ENCODE data around the gene CENPU. TPM values are rescaled to one million over a fixed set of nuclear protein-coding genes. Genes with fewer than 3 reads are reported as not detected.

The CENPU gene
- total and polyA plus RNA-seq, 2 of the 8 experiments (the other 6 are each of a cell fraction or from before 2014, with no cell fraction given) = 32.1 to 122 TPM

DNA sequence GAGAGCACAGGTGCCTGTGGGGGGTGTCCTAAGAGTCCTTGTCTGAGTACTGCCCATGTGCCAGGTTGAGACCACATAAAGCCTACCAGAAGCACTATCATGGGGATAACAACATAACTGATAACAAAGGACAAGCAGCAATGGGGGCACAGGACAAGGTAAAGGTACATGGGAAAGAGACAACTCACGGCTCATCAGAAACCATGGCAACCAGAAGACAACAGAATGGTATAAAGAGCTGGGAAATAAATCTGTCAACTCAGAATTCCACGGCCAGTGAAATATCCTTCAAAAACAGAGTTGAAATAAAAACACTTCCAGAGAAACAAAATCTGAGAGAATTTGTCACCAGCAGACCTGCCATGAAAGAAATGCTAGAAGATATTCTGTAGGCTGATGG, 20.0 kb downstream of the CENPU start:
- no peak overlapping the region for H3K9ac ChIP-seq (replicated peaks in 1 of 4; ENCODE audit: extremely low read depth in 1 of 4, low read depth in 3 of 4, low read length in 3 of 4)
- FAIRE-seq = no peak
- CTCF ChIA-PET (ENCODE audit: partially characterized antibody) = interaction anchor here (0.8 to 1.5 kb wide), 5 partner anchors 10 to 918 kb away, joined by 3 to 4 read pairs (median 3); no protein-coding TSS in a partner anchor
- TF ChIP-seq ASH2L (IDR thresholded peaks at IDR 0.05; ENCODE audit: low read length) (no peak), FOSL1 (IDR thresholded peaks at IDR 0.05; ENCODE audit: insufficient read depth, low read depth, low read length) (no peak), RAD21 (IDR thresholded peaks at IDR 0.05 in 1 of 2, conservative IDR thresholded peaks at IDR 0.05 in 1 of 2; ENCODE audit: low read depth in 2 of 2, low read length in 2 of 2) (no peak), SIN3A (conservative IDR thresholded peaks at IDR 0.05 in 1 of 2, IDR thresholded peaks at IDR 0.05 in 1 of 2; ENCODE audit: low read depth in 1 of 2, low read length in 2 of 2) (no peak), SP1 (IDR thresholded peaks at IDR 0.05; ENCODE audit: low read depth, low read length) (no peak), TEAD4 (IDR thresholded peaks at IDR 0.05; ENCODE audit: low read depth, low read length) (no peak), TBP (IDR thresholded peaks at IDR 0.05; ENCODE audit: low read depth, low read length) (no peak), KDM4A (IDR thresholded peaks at IDR 0.05; ENCODE audit: low read depth, low read length, severe bottlenecking) (no peak), RNF2 (IDR thresholded peaks at IDR 0.05; ENCODE audit: borderline replicate concordance, low read depth, low read length, missing control alignments, poor library complexity, severe bottlenecking) (no peak), SP4 (IDR thresholded peaks at IDR 0.05; ENCODE audit: low read length) (no peak), KDM1A (IDR thresholded peaks at IDR 0.05; ENCODE audit: borderline replicate concordance, low read length) (no peak)
- TF ChIP-seq, protein P1, sequence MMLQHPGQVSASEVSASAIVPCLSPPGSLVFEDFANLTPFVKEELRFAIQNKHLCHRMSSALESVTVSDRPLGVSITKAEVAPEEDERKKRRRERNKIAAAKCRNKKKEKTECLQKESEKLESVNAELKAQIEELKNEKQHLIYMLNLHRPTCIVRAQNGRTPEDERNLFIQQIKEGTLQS (IDR thresholded peaks at IDR 0.05; ENCODE audit: insufficient read depth, low read depth, low read length) = no peak

More for the DNA sequence above, 20.0 kb downstream of the CENPU start:
- Histone ChIP-seq H2AK5ac (ENCODE audit: low read depth, low read length) (no peak overlapping the region), H4K91ac (replicated peaks; ENCODE audit: insufficient read length, low read length) (no peak overlapping the region), H3K4me1 (replicated peaks in 1 of 4; ENCODE audit: control insufficient read depth in 3 of 4, insufficient read depth in 4 of 4, low read length in 3 of 4) (no peaks in the 10 kb centered on the region), H3K56ac (replicated peaks; ENCODE audit: insufficient read length, low read depth, low read length) (no peak overlapping the region), H4K20me1 (replicated peaks in 1 of 2; ENCODE audit: control insufficient read depth in 1 of 2, insufficient read depth in 2 of 2, low read length in 2 of 2) (peaks cover under 1 to 3% of the 10 kb centered on the region in 2 experiments), H2AFZ (ENCODE audit: low read length) (no peak overlapping the region), H2BK5ac (ENCODE audit: low read depth, low read length) (no peak overlapping the region), H3K27ac (ENCODE audit: low read depth, low read length) (no peak overlapping the region), H3K9me3 (ENCODE audit: insufficient read depth in 2 of 2, low read depth in 1 of 2, low read length in 1 of 2) (no peaks in the 10 kb centered on the region), H3K79me2 (ENCODE audit: control insufficient read depth in 1 of 2, insufficient read depth in 2 of 2, low read length in 2 of 2) (peaks cover 0 to 33% of the 10 kb centered on the region in 2 experiments; a peak in 2 of 4 replicates), H3K14ac (ENCODE audit: insufficient read length) (no peak overlapping the region), H3K79me1 (ENCODE audit: low read depth, low read length) (no peaks in the 10 kb centered on the region; the same call in none of the 2 replicates), H3K27me3 (replicated peaks in 1 of 4; ENCODE audit: control insufficient read depth in 3 of 4, extremely low read depth in 1 of 4, insufficient read depth in 3 of 4, low read length in 3 of 4) (no peaks in the 10 kb centered on the region), H3K36me3 (ENCODE audit: control insufficient read depth in 2 of 4, insufficient read depth in 4 of 4, low read length in 3 of 4) (peaks cover 18 to 91% (median 58%) of the 10 kb centered on the region in 4 experiments), H3K18ac (ENCODE audit: extremely low read depth, low read length) (no peak overlapping the region), H3K4ac (replicated peaks; ENCODE audit: insufficient read length, low read depth, low read length) (no peak overlapping the region), H2BK15ac (ENCODE audit: low read length) (no peak overlapping the region), H3K23ac (ENCODE audit: insufficient read length) (no peak overlapping the region), H3K4me2 (ENCODE audit: insufficient read depth in 1 of 2, low read depth in 2 of 2, low read length in 2 of 2) (no peak overlapping the region), H3K4me3 (ENCODE audit: extremely low read depth in 1 of 4, insufficient read depth in 2 of 4, low read depth in 3 of 4, low read length in 4 of 4) (no peak overlapping the region), H2BK12ac (ENCODE audit: low read depth, low read length) (no peak overlapping the region), H2BK20ac (ENCODE audit: low read length) (no peak overlapping the region), H4K8ac (ENCODE audit: extremely low read depth, insufficient read depth, low read length) (no peak overlapping the region), H3K23me2 (ENCODE audit: low read depth, low read length) (no peaks in the 10 kb centered on the region), H4K5ac (ENCODE audit: insufficient read length, low read depth, low read length) (no peak overlapping the region), H2BK120ac (replicated peaks; ENCODE audit: low read depth, low read length) (no peak overlapping the region)
- no peak for DNase-seq (ENCODE audit: low read depth in 1 of 2, low spot score in 2 of 2)
- 46% methylated on average over 2 of the region's 2 CpGs; no CpG with 5 or more reads in 1 of the 2 experiments for WGBS, 2 experiments (ENCODE audit: extremely low coverage in 1 of 2, insufficient coverage in 1 of 2, insufficient read length in 1 of 2, insufficient replicate concordance in 2 of 2, low coverage in 1 of 2, low lambda C conversion rate in 2 of 2, missing lambda C conversion rate in 1 of 2)
- POLR2A ChIA-PET (ENCODE audit: partially characterized antibody) = interaction anchor here (0.7 to 1.3 kb wide), 5 partner anchors 9 to 19 kb away, joined by 3 to 4 read pairs (median 3); no protein-coding TSS in a partner anchor

All from H1 (cell line).